Measurements from ENCODE around the gene PARVA. TPM values are rescaled to one million over a fixed set of nuclear protein-coding genes. Genes with fewer than 3 reads are reported as not detected.

Gene PARVA
- total RNA-seq, 1 experiment from 2014 or later: 36.7 TPM

DNA sequence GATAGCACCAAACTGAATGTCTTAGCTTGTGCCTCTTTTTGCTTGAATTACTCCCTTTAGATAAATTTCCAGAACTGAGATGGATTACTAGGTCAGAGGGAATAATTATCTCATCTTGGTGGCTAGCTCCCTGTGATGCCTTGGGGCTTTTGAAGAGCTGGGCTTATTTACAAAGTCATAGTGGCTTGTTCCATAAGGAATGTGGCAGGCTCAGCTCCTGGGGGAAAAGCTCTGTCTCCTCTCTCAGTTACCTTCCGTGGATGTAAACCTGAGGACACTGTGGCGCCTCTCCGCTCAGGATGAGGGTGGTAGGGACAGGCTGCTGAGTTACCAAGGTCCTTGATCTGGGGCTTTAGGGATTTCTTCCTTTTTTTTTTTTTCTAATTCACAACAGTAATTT is 121.7 kb downstream of the PARVA start:
- ChIA-PET CTCF (interaction anchor here (0.6 kb wide), 1 partner anchor 42 kb away, joined by 3 read pairs; no protein-coding TSS in a partner anchor), POLR2A (no interaction called here)
- no TSS peak for BruUV-seq (replicated peaks)
- H3K27me3 Mint-ChIP-seq (ENCODE audit: insufficient read depth, unreplicated experiment): no peaks in the 10 kb centered on the region
- peaks cover 40% of the 10 kb centered on the region for H3K36me3 Mint-ChIP-seq (ENCODE audit: insufficient read depth, unreplicated experiment)
- intact Hi-C loops (cut with micrococcal nuclease): no loop called here
- H3K4me1 Mint-ChIP-seq (ENCODE audit: insufficient read depth, unreplicated experiment): no peaks in the 10 kb centered on the region
- TF ChIP-seq, protein P1, sequence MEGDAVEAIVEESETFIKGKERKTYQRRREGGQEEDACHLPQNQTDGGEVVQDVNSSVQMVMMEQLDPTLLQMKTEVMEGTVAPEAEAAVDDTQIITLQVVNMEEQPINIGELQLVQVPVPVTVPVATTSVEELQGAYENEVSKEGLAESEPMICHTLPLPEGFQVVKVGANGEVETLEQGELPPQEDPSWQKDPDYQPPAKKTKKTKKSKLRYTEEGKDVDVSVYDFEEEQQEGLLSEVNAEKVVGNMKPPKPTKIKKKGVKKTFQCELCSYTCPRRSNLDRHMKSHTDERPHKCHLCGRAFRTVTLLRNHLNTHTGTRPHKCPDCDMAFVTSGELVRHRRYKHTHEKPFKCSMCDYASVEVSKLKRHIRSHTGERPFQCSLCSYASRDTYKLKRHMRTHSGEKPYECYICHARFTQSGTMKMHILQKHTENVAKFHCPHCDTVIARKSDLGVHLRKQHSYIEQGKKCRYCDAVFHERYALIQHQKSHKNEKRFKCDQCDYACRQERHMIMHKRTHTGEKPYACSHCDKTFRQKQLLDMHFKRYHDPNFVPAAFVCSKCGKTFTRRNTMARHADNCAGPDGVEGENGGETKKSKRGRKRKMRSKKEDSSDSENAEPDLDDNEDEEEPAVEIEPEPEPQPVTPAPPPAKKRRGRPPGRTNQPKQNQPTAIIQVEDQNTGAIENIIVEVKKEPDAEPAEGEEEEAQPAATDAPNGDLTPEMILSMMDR (IDR thresholded peaks at IDR 0.05; ENCODE audit: unreplicated experiment): no peak
- H3K4me3 Mint-ChIP-seq (ENCODE audit: unreplicated experiment): no peak overlapping the region
- no peaks in the 10 kb centered on the region for H3K9me3 Mint-ChIP-seq (ENCODE audit: unreplicated experiment)
- H3K27ac Mint-ChIP-seq (ENCODE audit: low read depth, unreplicated experiment): no peak overlapping the region
- no peak for DNase-seq (ENCODE audit: unreplicated experiment)

DNA sequence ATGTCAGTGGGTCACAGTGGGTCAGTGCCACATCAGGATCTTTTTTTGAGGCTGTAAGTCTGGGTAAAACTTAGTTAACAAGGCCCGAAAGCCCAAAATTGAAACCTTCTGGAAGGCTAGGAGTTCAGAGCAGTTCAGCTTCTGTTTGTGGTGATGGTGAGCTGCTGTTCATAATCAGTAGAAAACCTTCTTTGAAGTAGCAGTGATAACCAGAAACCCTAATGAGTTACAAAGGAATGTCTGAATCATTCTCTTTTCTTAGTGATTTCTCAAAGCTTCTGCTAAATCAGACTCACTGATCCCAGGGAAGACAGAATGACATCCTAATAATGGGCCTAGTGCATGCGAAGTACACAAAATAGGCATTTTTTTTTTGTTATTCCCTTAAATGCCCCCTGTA is 124.7 kb downstream of the PARVA start:
- Mint-ChIP-seq H3K36me3 (ENCODE audit: insufficient read depth, unreplicated experiment) (peaks cover 33% of the 10 kb centered on the region), H3K27ac (ENCODE audit: low read depth, unreplicated experiment) (no peak overlapping the region), H3K4me1 (ENCODE audit: insufficient read depth, unreplicated experiment) (no peaks in the 10 kb centered on the region), H3K9me3 (ENCODE audit: unreplicated experiment) (no peaks in the 10 kb centered on the region), H3K27me3 (ENCODE audit: insufficient read depth, unreplicated experiment) (no peaks in the 10 kb centered on the region), H3K4me3 (ENCODE audit: unreplicated experiment) (no peak overlapping the region)
- TF ChIP-seq, protein P1 (IDR thresholded peaks at IDR 0.05; ENCODE audit: unreplicated experiment): no peak
- ChIA-PET POLR2A (interaction anchor here (0.6 kb wide), 1 partner anchor 10 kb away, joined by 3 read pairs; no protein-coding TSS in a partner anchor), CTCF (interaction anchor here (1.2 to 1.3 kb wide), 2 partner anchors 14 to 16 kb away, joined by 3 to 4 read pairs; no protein-coding TSS in a partner anchor)
- BruUV-seq (replicated peaks): no TSS peak
- intact Hi-C loops (cut with micrococcal nuclease): no loop called here
- no peak for DNase-seq (ENCODE audit: unreplicated experiment)

DNA sequence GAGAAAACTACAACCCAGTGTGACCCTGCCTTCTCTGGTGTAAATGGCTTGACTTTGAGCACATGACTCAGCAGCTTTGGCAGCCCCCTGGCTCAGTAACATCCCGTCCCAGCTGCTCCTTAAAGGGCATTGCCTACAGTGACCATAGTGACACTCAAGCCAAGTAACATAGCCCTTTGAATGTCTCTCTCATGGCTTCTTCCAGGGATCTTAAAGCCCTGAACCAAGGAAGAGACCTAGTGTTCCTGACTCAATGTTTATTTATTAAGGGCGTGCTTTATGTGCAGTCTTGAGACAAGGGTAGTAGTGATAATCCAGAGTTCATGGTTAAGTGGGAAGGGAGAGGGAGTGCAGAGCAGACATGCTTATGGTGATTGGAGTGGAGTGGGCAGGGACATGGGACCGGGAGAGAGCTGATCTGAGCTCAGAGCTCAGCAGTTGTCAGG is 125.7 kb downstream of the PARVA start:
- Mint-ChIP-seq H3K36me3 (ENCODE audit: insufficient read depth, unreplicated experiment) (peaks cover 31% of the 10 kb centered on the region), H3K4me3 (ENCODE audit: unreplicated experiment) (no peak overlapping the region)
- CTCF ChIA-PET: interaction anchor here (0.6 kb wide), 1 partner anchor 28 kb away, joined by 6 read pairs; no protein-coding TSS in a partner anchor

DNA sequence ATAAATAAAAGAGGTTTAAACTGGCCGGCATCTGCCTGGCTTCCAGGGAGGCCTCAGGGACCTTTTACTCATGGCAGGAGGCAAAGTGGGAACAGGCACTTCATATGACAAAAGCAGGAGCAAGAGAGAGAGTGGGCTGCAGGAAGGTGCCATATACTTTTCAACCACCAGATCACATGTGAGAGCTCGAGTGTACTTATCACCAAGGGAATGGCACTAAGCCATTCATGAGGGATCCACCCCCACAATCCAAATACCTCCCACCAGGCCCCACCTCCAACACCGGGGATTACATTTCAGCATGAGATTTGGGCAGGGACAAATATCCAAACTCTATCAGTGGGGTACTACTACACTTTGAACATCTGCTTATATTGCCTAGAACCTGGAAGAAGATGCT is 126.5 kb downstream of the PARVA start:
- H3K27me3 Mint-ChIP-seq (ENCODE audit: insufficient read depth, unreplicated experiment): no peaks in the 10 kb centered on the region
- no TSS peak for BruUV-seq (replicated peaks)
- H3K4me3 Mint-ChIP-seq (ENCODE audit: unreplicated experiment): no peak overlapping the region
- H3K4me1 Mint-ChIP-seq (ENCODE audit: insufficient read depth, unreplicated experiment): no peaks in the 10 kb centered on the region
- intact Hi-C loops (cut with micrococcal nuclease): no loop called here
- no peak overlapping the region for H3K27ac Mint-ChIP-seq (ENCODE audit: low read depth, unreplicated experiment)
- ChIA-PET POLR2A (no interaction called here), CTCF (interaction anchor here (0.5 to 0.7 kb wide), 2 partner anchors 165 to 479 kb away, joined by 3 read pairs; no protein-coding TSS in a partner anchor)
- H3K9me3 Mint-ChIP-seq (ENCODE audit: unreplicated experiment): no peaks in the 10 kb centered on the region
- H3K36me3 Mint-ChIP-seq (ENCODE audit: insufficient read depth, unreplicated experiment): peaks cover 23% of the 10 kb centered on the region
- no peak for DNase-seq (ENCODE audit: unreplicated experiment)
- TF ChIP-seq, protein P1 (IDR thresholded peaks at IDR 0.05; ENCODE audit: unreplicated experiment): no peak

More for the DNA sequence above, 125.7 kb downstream of the PARVA start:
- no peak for DNase-seq (ENCODE audit: unreplicated experiment)
- Mint-ChIP-seq H3K4me1 (ENCODE audit: insufficient read depth, unreplicated experiment) (no peaks in the 10 kb centered on the region), H3K27me3 (ENCODE audit: insufficient read depth, unreplicated experiment) (no peaks in the 10 kb centered on the region), H3K9me3 (ENCODE audit: unreplicated experiment) (no peaks in the 10 kb centered on the region), H3K27ac (ENCODE audit: low read depth, unreplicated experiment) (no peak overlapping the region)
- POLR2A ChIA-PET: interaction anchor here (0.7 kb wide), 1 partner anchor 8 kb away, joined by 3 read pairs; no protein-coding TSS in a partner anchor
- TF ChIP-seq, protein P1 (IDR thresholded peaks at IDR 0.05; ENCODE audit: unreplicated experiment): no peak
- BruUV-seq (replicated peaks): no TSS peak
- intact Hi-C loops (cut with micrococcal nuclease): no loop called here

Measured in MCF 10A (cell line).